Measurements from ENCODE around the gene CCDC57. TPM values are rescaled to one million over a fixed set of nuclear protein-coding genes. Genes with fewer than 3 reads are reported as not detected.

The CCDC57 gene
- total and polyA plus RNA-seq, 2 of the 4 experiments (the other 2 are of a cell fraction) = 7.3 to 31.3 TPM

DNA sequence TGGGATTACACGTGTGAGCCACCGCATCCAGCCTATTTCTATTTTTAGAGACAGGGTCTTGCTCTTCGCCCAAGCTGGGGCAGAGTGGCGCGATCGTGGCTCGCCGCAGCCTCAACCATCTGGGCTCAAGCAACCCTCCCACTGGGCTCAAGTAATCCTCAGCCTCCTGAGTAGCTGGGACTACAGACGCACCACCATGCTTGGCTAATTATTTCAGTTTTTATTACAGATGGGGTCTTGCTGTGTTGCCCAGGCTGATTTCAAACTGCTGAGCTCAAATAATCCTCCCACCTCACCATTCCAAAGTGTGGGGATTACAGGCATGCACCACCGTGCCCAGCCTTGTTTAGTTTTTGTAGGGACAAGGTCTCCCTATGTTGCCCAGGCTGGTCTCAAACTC is 53.8 kb downstream of the CCDC57 start:
- ChIA-PET CTCF (no interaction called here), POLR2A (ENCODE audit: unreplicated experiment) (no interaction called here)
- Histone ChIP-seq H2BK5ac (ENCODE audit: low read depth, low read length, poor library complexity, severe bottlenecking) (no peak overlapping the region), H3K4me3 (ENCODE audit: insufficient read depth, low read depth, low read length) (no peak overlapping the region), H2AK5ac (ENCODE audit: low read depth, low read length) (no peak overlapping the region), H4K5ac (ENCODE audit: low read depth, low read length) (no peak overlapping the region), H3K79me1 (ENCODE audit: low read depth in 1 of 2, low read length in 2 of 2) (no peaks in the 10 kb centered on the region), H4K8ac (ENCODE audit: low read depth in 2 of 2, low read length in 2 of 2) (no peak overlapping the region), H3K56ac (ENCODE audit: extremely low read depth, insufficient read depth, low read length) (no peak overlapping the region), H2BK15ac (ENCODE audit: low read depth, low read length) (no peak overlapping the region), H4K91ac (ENCODE audit: insufficient read depth, low read depth, low read length) (no peak overlapping the region), H3K36me3 (ENCODE audit: control insufficient read depth, insufficient read depth, low read length) (peaks cover 25% of the 10 kb centered on the region), H3K9me1 (ENCODE audit: insufficient read depth, low read length) (no peaks in the 10 kb centered on the region), H3K9ac (ENCODE audit: low read depth, low read length) (no peak overlapping the region), H3K27ac (ENCODE audit: insufficient read depth, low read length) (no peak overlapping the region), H4K20me1 (ENCODE audit: insufficient read depth, low read length) (no peaks in the 10 kb centered on the region), H3K4me2 (ENCODE audit: low read depth, low read length) (no peak overlapping the region), H3K23ac (ENCODE audit: low read depth, low read length) (no peak overlapping the region), H3K27me3 (ENCODE audit: control insufficient read depth, insufficient read depth, low read length) (no peaks in the 10 kb centered on the region), H2BK120ac (ENCODE audit: low read depth, low read length) (no peak overlapping the region), H2BK20ac (ENCODE audit: low read depth, low read length) (no peak overlapping the region), H2AK9ac (replicated peaks; ENCODE audit: low read depth, low read length, poor library complexity) (no peak overlapping the region), H3K14ac (replicated peaks; ENCODE audit: low read depth, low read length) (no peak overlapping the region), H3K4me1 (ENCODE audit: control insufficient read depth, insufficient read depth, low read length) (no peaks in the 10 kb centered on the region), H3K9me3 (ENCODE audit: control insufficient read depth, insufficient read depth, low read length) (no peaks in the 10 kb centered on the region), H2AFZ (replicated peaks; ENCODE audit: low read length, poor library complexity) (no peak overlapping the region), H3K4ac (ENCODE audit: low read depth, low read length) (no peak overlapping the region), H3K18ac (ENCODE audit: low read depth, low read length) (no peak overlapping the region)
- dilution Hi-C loops (cut with HindIII; ENCODE audit: low sequenced_read_pairs, unreplicated experiment) (no loop called here), intact Hi-C loops (cut with micrococcal nuclease) (loop anchor here (10.0 kb wide), 1 partner anchor 194 kb away; the partner anchor contains the start of gene NOTUM), in situ Hi-C loops (cut with MboI; ENCODE audit: low sequenced_read_pairs) (loop anchor here (5.0 kb wide), 1 partner anchor 127 kb away; the partner anchor contains the start of gene RAC3)
- no TSS peak for BruUV-seq (replicated peaks)
- 92% methylated on average over 4 of the region's 10 CpGs; no CpG with 5 or more reads in 1 of the 2 experiments for WGBS, 2 experiments (ENCODE audit: extremely low coverage in 2 of 2, insufficient read length in 1 of 2)
- no peak for ATAC-seq (ENCODE audit: low read depth)
- DNase-seq = no peak
- TF ChIP-seq FOS (IDR thresholded peaks at IDR 0.05; ENCODE audit: low read depth, low read length) = no peak
- TF ChIP-seq CHD1 (IDR thresholded peaks at IDR 0.05; ENCODE audit: low read depth, low read length) = no peak
- no peak for TF ChIP-seq RAD21 (IDR thresholded peaks at IDR 0.05; ENCODE audit: low read length)
- TF ChIP-seq MAFK (IDR thresholded peaks at IDR 0.05; ENCODE audit: low read depth, low read length) = no peak
- no peak for TF ChIP-seq SMC3 (IDR thresholded peaks at IDR 0.05; ENCODE audit: low read depth, low read length)
- TF ChIP-seq BHLHE40 (IDR thresholded peaks at IDR 0.05; ENCODE audit: low read depth, low read length) = no peak
- no peak for TF ChIP-seq NFE2L2 (IDR thresholded peaks at IDR 0.05; ENCODE audit: low read depth, low read length)
- TF ChIP-seq CEBPB (IDR thresholded peaks at IDR 0.05; ENCODE audit: low read depth, low read length) = no peak
- no peak for TF ChIP-seq MAZ (IDR thresholded peaks at IDR 0.05; ENCODE audit: borderline replicate concordance, low read depth, low read length)
- no peak for TF ChIP-seq MXI1 (IDR thresholded peaks at IDR 0.05; ENCODE audit: borderline replicate concordance, low read depth, low read length)
- no peak for TF ChIP-seq RFX5 (IDR thresholded peaks at IDR 0.05; ENCODE audit: low read depth, low read length)
- TF ChIP-seq RCOR1 (IDR thresholded peaks at IDR 0.05; ENCODE audit: insufficient replicate concordance, low read length) = no peak
- TF ChIP-seq, protein P1, sequence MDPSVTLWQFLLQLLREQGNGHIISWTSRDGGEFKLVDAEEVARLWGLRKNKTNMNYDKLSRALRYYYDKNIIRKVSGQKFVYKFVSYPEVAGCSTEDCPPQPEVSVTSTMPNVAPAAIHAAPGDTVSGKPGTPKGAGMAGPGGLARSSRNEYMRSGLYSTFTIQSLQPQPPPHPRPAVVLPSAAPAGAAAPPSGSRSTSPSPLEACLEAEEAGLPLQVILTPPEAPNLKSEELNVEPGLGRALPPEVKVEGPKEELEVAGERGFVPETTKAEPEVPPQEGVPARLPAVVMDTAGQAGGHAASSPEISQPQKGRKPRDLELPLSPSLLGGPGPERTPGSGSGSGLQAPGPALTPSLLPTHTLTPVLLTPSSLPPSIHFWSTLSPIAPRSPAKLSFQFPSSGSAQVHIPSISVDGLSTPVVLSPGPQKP (IDR thresholded peaks at IDR 0.05; ENCODE audit: borderline replicate concordance, low read depth, low read length) = no peak

All from IMR-90 (cell line).